Stimulated activated naive CD8-positive, alpha-beta T cell treated with anti-CD3 and anti-CD28 coated beads, Interleukin-15, Interleukin-2, amounts not matched to agents 100 ng/mL and 50 ng/mL, for 24 hours (primary cell): Measurements from ENCODE around the gene KLHL26.
"Not testable (repeated sequence)": the region's sequence is repeated elsewhere in the genome, so short reads cannot be mapped to it uniquely, and the experiment has no call there.

ENCODE experiments used
- H3K27ac Mint-ChIP-seq: one replicate; pipeline ENCODE4 v1.8.0; 2021; ENCODE audit warnings: mild to moderate bottlenecking, mixed read lengths
- H3K27me3 Mint-ChIP-seq: one replicate; pipeline ENCODE4 v1.8.0; 2021; ENCODE audit warnings: mixed read lengths
- H3K36me3 Mint-ChIP-seq: one replicate; pipeline ENCODE4 v1.8.0; 2021; ENCODE audit warnings: low read depth, mixed read lengths
- H3K4me1 Mint-ChIP-seq: one replicate; pipeline ENCODE4 v1.8.0; 2021; ENCODE audit warnings: low read depth, mixed read lengths
- H3K4me3 Mint-ChIP-seq: one replicate; pipeline ENCODE4 v1.8.0; 2021; ENCODE audit warnings: mild to moderate bottlenecking, mixed read lengths
- H3K9me3 Mint-ChIP-seq: one replicate; pipeline ENCODE4 v1.8.0; 2021; ENCODE audit warnings: mixed read lengths

The KLHL26 gene

GRCh38 chr19:18595475-18595874 is 41.4 kb upstream of the KLHL26 start:
- Mint-ChIP-seq H3K9me3 (no peaks in the 10 kb centered on the region), H3K4me1 (peaks cover 24% of the 10 kb centered on the region), H3K27ac (no peak overlapping the region), H3K27me3 (no peaks in the 10 kb centered on the region), H3K36me3 (peaks cover 13% of the 10 kb centered on the region), H3K4me3 (no peak overlapping the region)

GRCh38 chr19:18596752-18597157 is 40.1 kb upstream of the KLHL26 start:
- Mint-ChIP-seq H3K4me3 (no peak overlapping the region), H3K27ac (no peak overlapping the region), H3K27me3 (peaks cover 4% of the 10 kb centered on the region), H3K36me3 (peaks cover 5% of the 10 kb centered on the region), H3K9me3 (no peaks in the 10 kb centered on the region), H3K4me1 (peaks cover 18% of the 10 kb centered on the region)

- H3K36me3 Mint-ChIP-seq = no peaks in the 10 kb centered on the region
- H3K27ac Mint-ChIP-seq = no peak overlapping the region
- no peaks in the 10 kb centered on the region for H3K9me3 Mint-ChIP-seq
- no peak overlapping the region for H3K4me3 Mint-ChIP-seq
- peaks cover 18% of the 10 kb centered on the region for H3K4me1 Mint-ChIP-seq
- H3K27me3 Mint-ChIP-seq = peaks cover 14% of the 10 kb centered on the region
Measured at GRCh38 chr19:18597809-18598660, 38.8 kb upstream of the KLHL26 start.

- no peak overlapping the region for H3K4me3 Mint-ChIP-seq
- no peak overlapping the region for H3K27ac Mint-ChIP-seq
- no peaks in the 10 kb centered on the region for H3K9me3 Mint-ChIP-seq
- peaks cover 22% of the 10 kb centered on the region for H3K27me3 Mint-ChIP-seq
- peaks cover 17% of the 10 kb centered on the region for H3K4me1 Mint-ChIP-seq
- H3K36me3 Mint-ChIP-seq = no peaks in the 10 kb centered on the region
Measured at GRCh38 chr19:18599485-18599884, 37.3 kb upstream of the KLHL26 start.

- peaks cover 12% of the 10 kb centered on the region for H3K4me1 Mint-ChIP-seq
- H3K27me3 Mint-ChIP-seq = peaks cover 34% of the 10 kb centered on the region
- H3K27ac Mint-ChIP-seq, H3K36me3 Mint-ChIP-seq, H3K4me3 Mint-ChIP-seq, H3K9me3 Mint-ChIP-seq: not testable (repeated sequence)
Measured at GRCh38 chr19:18600692-18601397, 36.0 kb upstream of the KLHL26 start.

GRCh38 chr19:18601875-18602274 is 35.0 kb upstream of the KLHL26 start:
- Mint-ChIP-seq H3K4me1 (peaks cover 8% of the 10 kb centered on the region), H3K27me3 (peaks cover 34% of the 10 kb centered on the region), H3K4me3 (no peak overlapping the region), H3K27ac (no peak overlapping the region), H3K36me3 (no peaks in the 10 kb centered on the region), H3K9me3 (no peaks in the 10 kb centered on the region)

GRCh38 chr19:18603255-18603957 is 33.4 kb upstream of the KLHL26 start:
- Mint-ChIP-seq H3K4me3 (no peak overlapping the region), H3K27ac (no peak overlapping the region), H3K4me1 (peaks cover 11% of the 10 kb centered on the region), H3K27me3 (peaks cover 44% of the 10 kb centered on the region), H3K9me3 (no peaks in the 10 kb centered on the region), H3K36me3 (no peaks in the 10 kb centered on the region)

GRCh38 chr19:18603958-18604819 is 32.6 kb upstream of the KLHL26 start:
- Mint-ChIP-seq H3K27ac (no peak overlapping the region), H3K27me3 (peaks cover 52% of the 10 kb centered on the region), H3K36me3 (no peaks in the 10 kb centered on the region), H3K9me3 (no peaks in the 10 kb centered on the region), H3K4me3 (no peak overlapping the region), H3K4me1 (peaks cover 11% of the 10 kb centered on the region)

- Mint-ChIP-seq H3K4me1 (peaks cover 11% of the 10 kb centered on the region), H3K4me3 (no peak overlapping the region), H3K36me3 (no peaks in the 10 kb centered on the region), H3K9me3 (no peaks in the 10 kb centered on the region), H3K27ac (no peak overlapping the region), H3K27me3 (peaks cover 58% of the 10 kb centered on the region)
Measured at GRCh38 chr19:18604820-18605159, 32.0 kb upstream of the KLHL26 start.

GRCh38 chr19:18605196-18605545 is 31.7 kb upstream of the KLHL26 start:
- Mint-ChIP-seq H3K9me3 (no peaks in the 10 kb centered on the region), H3K27ac (no peak overlapping the region), H3K36me3 (no peaks in the 10 kb centered on the region), H3K4me1 (peaks cover 11% of the 10 kb centered on the region), H3K27me3 (peaks cover 62% of the 10 kb centered on the region), H3K4me3 (peak overlapping the region; percentile 47)

- peaks cover 11% of the 10 kb centered on the region for H3K4me1 Mint-ChIP-seq
- no peaks in the 10 kb centered on the region for H3K9me3 Mint-ChIP-seq
- H3K27me3 Mint-ChIP-seq = peaks cover 65% of the 10 kb centered on the region
- no peak overlapping the region for H3K27ac Mint-ChIP-seq
- H3K4me3 Mint-ChIP-seq = peak overlapping the region; percentile 47
- H3K36me3 Mint-ChIP-seq = no peaks in the 10 kb centered on the region
Measured at GRCh38 chr19:18605546-18606280, 31.1 kb upstream of the KLHL26 start.

GRCh38 chr19:18606281-18607225 is 30.3 kb upstream of the KLHL26 start, which contains the start of gene CRLF1:
Gene CRLF1 (minus strand): TSS chr19:18606799. CDS start chr19:18606656, 143 bp downstream.
- Mint-ChIP-seq H3K4me1 (peaks cover 15% of the 10 kb centered on the region), H3K36me3 (no peaks in the 10 kb centered on the region), H3K27me3 (peaks cover 68% of the 10 kb centered on the region), H3K27ac (no peak within 1 kb of the TSS), H3K9me3 (no peaks in the 10 kb centered on the region), H3K4me3 (no peak within 1 kb of the TSS)
